Transverse colon (tissue), 4 donors: ENCODE data around the gene KRT72. TPM values are rescaled to one million over a fixed set of nuclear protein-coding genes. Genes with fewer than 3 reads are reported as not detected.

Source experiments
- DNase-seq: peaks from one replicate; pipeline ENCODE4 v3.0.0-alpha.2; 2019
- H3K27ac ChIP-seq, 4 donors: fragments of 200-600 bp; sonication (generic); 2 replicates each; pipeline ENCODE4 v1.5.1; 2016 to 2018; ENCODE audit warnings: inconsistent platforms in 4 of 4
- H3K27me3 ChIP-seq: fragments of 200-600 bp; sonication (generic); 2 replicates; pipeline ENCODE4 v1.5.1; 2017; ENCODE audit warnings: inconsistent platforms
- H3K36me3 ChIP-seq, 4 donors: fragments of 200-600 bp; sonication (generic); 2 replicates each; pipeline ENCODE4 v1.5.1; 2017 to 2019; ENCODE audit warnings: inconsistent platforms in 4 of 4
- H3K4me1 ChIP-seq, 4 donors: fragments of 200-600 bp; sonication (generic); 2 replicates each; pipeline ENCODE4 v1.5.1; 2017 to 2020; ENCODE audit warnings: inconsistent platforms in 4 of 4
- H3K4me3 ChIP-seq, 4 donors: fragments of 200-600 bp; sonication (generic); 1 replicate in 1 of 4; 2 replicates in 3 of 4; pipeline versions ENCODE4 v1.5.1 to v1.6.1; 2017 to 2019; ENCODE audit warnings: inconsistent platforms in 4 of 4
- H3K9me3 ChIP-seq, 2 donors: fragments of 200-600 bp; sonication (generic); 2 replicates each; pipeline ENCODE4 v1.5.1; 2017 to 2019; ENCODE audit warnings: inconsistent platforms in 2 of 2
- CTCF ChIP-seq, 5 experiments: fragments of 200-600 bp in 3 of 5; fragments of 450-650 bp in 2 of 5; sonication (generic) in 3 of 5; IDR thresholded peaks; 1 replicate in 2 of 5; 2 replicates in 3 of 5; pipeline ENCODE4 v1.5.1; 2016 to 2017; ENCODE audit warnings: antibody characterized with exemption in 5 of 5, inconsistent platforms in 3 of 5, mild to moderate bottlenecking in 2 of 5, moderate library complexity in 1 of 5
- EP300 ChIP-seq: sonication (generic); formaldehyde crosslinking; IDR thresholded peaks from one replicate; pipeline ENCODE4 v1.6.1; 2017; ENCODE audit warnings: antibody characterized with exemption, low read depth
- POLR2A ChIP-seq: fragments of 450-650 bp; IDR thresholded peaks from one replicate; pipeline ENCODE4 v1.6.1; 2016; ENCODE audit warnings: antibody characterized with exemption, mild to moderate bottlenecking, moderate library complexity
- POLR2AphosphoS5 ChIP-seq, 3 donors: sonication (generic); formaldehyde crosslinking; IDR thresholded peaks; one replicate each; pipeline ENCODE4 v1.6.1; 2016; ENCODE audit warnings: antibody characterized with exemption in 3 of 3
- WGBS, 2 donors: methylation state at CpG; one replicate each; pipeline ENCODE4 v1.1.5; 2018; ENCODE audit warnings: low coverage in 1 of 2; 5-methylcytosine and 5-hydroxymethylcytosine counted together
- in situ Hi-C, 4 donors: fragments of 200-750 bp; cut with MboI; loops; one replicate each; pipeline versions ENCODE4 v1.15.0 to v1.15.1; 2017; ENCODE audit warnings: low sequenced_read_pairs in 3 of 4, low pct_ligation_motif_present in 1 of 4, low pct_unique_long_range_greater_than_20kb in 1 of 4
- intact Hi-C: fragments of 100-400 bp; cut with DNase I; formaldehyde crosslinking; loops from one replicate; pipeline ENCODE4 v1.15.1; 2023; ENCODE audit warnings: low total_unique reads
- total RNA-seq, 4 donors: library from RNA; depleted of rRNA; stranded (reverse); fragments of >200 nt; gene quantifications; one replicate each; pipeline ENCODE4 v1.1.0, GENCODE V29; 2016

Gene KRT72
- total RNA-seq, 4 donors from 2014 or later: not detected

GRCh38 chr12:52587563-52587962 lies 13.7 kb downstream of the KRT72 start:
- no peak overlapping the region for H3K4me3 ChIP-seq
- intact Hi-C loops (no loop called here), in situ Hi-C loops (loop anchor here (5.0 to 25.0 kb wide), 6 partner anchors 287 to 400 kb away; no protein-coding TSS in a partner anchor)
- no peak overlapping the region for H3K27ac ChIP-seq
- no peak for DNase-seq
- no peaks in the 10 kb centered on the region for H3K4me1 ChIP-seq
- H3K9me3 ChIP-seq: no peaks in the 10 kb centered on the region
- TF ChIP-seq EP300: no peak
- no peak for TF ChIP-seq CTCF (IDR thresholded peaks at IDR 0.05)
- no peak for TF ChIP-seq POLR2A
- TF ChIP-seq POLR2AphosphoS5 (IDR thresholded peaks at IDR 0.05): no peak
- 91% methylated on average over 17 of the region's 17 CpGs; no CpG with 5 or more reads in 1 of the 2 donors for WGBS, 2 donors
- no peaks in the 10 kb centered on the region for H3K27me3 ChIP-seq
- no peaks in the 10 kb centered on the region for H3K36me3 ChIP-seq

- no peak overlapping the region for H3K27ac ChIP-seq
- no peaks in the 10 kb centered on the region for H3K36me3 ChIP-seq
- no peaks in the 10 kb centered on the region for H3K9me3 ChIP-seq
- no peak for TF ChIP-seq POLR2AphosphoS5 (IDR thresholded peaks at IDR 0.05)
- no peak for TF ChIP-seq CTCF (IDR thresholded peaks at IDR 0.05)
- TF ChIP-seq POLR2A: no peak
- TF ChIP-seq EP300: no peak
- WGBS, 2 donors: 75% methylated on average over 9 of the region's 9 CpGs; no CpG with 5 or more reads in 1 of the 2 donors
- intact Hi-C loops (no loop called here), in situ Hi-C loops (loop anchor here (5.0 to 25.0 kb wide), 6 partner anchors 289 to 401 kb away; no protein-coding TSS in a partner anchor)
- H3K4me1 ChIP-seq: no peaks in the 10 kb centered on the region
- H3K4me3 ChIP-seq: no peak overlapping the region
- no peaks in the 10 kb centered on the region for H3K27me3 ChIP-seq
- no peak for DNase-seq
Observed at GRCh38 chr12:52585946-52586345, 15.3 kb downstream of the KRT72 start.

DNA sequence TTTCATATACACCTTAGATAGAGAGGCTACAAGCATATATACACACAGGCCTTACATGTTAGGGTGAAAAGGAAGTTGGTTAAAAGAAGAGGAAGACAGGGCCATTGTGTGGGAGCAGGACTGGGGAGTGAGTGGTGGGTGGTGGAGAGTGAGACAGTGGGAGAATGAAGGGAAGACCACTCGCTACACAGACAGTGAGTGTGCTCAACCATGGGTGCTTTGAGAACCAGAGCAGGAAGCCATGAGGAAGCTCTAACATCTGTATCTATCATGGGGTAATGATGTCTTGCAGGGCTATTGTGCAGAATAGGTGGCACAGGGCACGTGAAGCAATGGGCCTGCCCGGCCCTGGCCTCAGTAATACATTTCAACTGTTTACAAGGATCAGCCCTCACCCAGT lies 16.2 kb downstream of the KRT72 start:
- Histone ChIP-seq H3K36me3 (no peaks in the 10 kb centered on the region), H3K4me3 (no peak overlapping the region), H3K27me3 (no peaks in the 10 kb centered on the region), H3K27ac (no peak overlapping the region), H3K9me3 (no peaks in the 10 kb centered on the region), H3K4me1 (no peaks in the 10 kb centered on the region)
- no peak for DNase-seq
- in situ Hi-C loops: loop anchor here (5.0 to 25.0 kb wide), 6 partner anchors 290 to 402 kb away; no protein-coding TSS in a partner anchor
- TF ChIP-seq CTCF (IDR thresholded peaks at IDR 0.05) (no peak), EP300 (no peak)
- intact Hi-C loops: no loop called here
- 92% methylated on average over 3 of the region's 3 CpGs; no CpG with 5 or more reads in 1 of the 2 donors for WGBS, 2 donors

GRCh38 chr12:52584156-52584682 lies 17.0 kb downstream of the KRT72 start:
- no peak for DNase-seq
- no peaks in the 10 kb centered on the region for H3K4me1 ChIP-seq
- no peaks in the 10 kb centered on the region for H3K27me3 ChIP-seq
- no peak overlapping the region for H3K4me3 ChIP-seq
- intact Hi-C loops (loop anchor here (5.0 kb wide), 1 partner anchor 288 kb away; no protein-coding TSS in a partner anchor), in situ Hi-C loops (loop anchor here (5.0 to 25.0 kb wide), 6 partner anchors 291 to 403 kb away; no protein-coding TSS in a partner anchor)
- no peak overlapping the region for H3K27ac ChIP-seq
- H3K9me3 ChIP-seq: no peaks in the 10 kb centered on the region
- H3K36me3 ChIP-seq: no peaks in the 10 kb centered on the region
- no peak for TF ChIP-seq POLR2A
- TF ChIP-seq POLR2AphosphoS5 (IDR thresholded peaks at IDR 0.05): no peak
- TF ChIP-seq EP300: no peak
- TF ChIP-seq CTCF (IDR thresholded peaks at IDR 0.05): no peak
- WGBS, 2 donors: 84% methylated on average over 9 of the region's 9 CpGs; no CpG with 5 or more reads in 1 of the 2 donors
